Measurements from ENCODE around the gene DPY19L1.

- no peak for TF ChIP-seq CTCF (conservative IDR thresholded peaks at IDR 0.05 in 1 of 2, IDR thresholded peaks at IDR 0.05 in 1 of 2; ENCODE audit: extremely low read depth in 1 of 2, insufficient read depth in 1 of 2, low read depth in 1 of 2, low read length in 2 of 2)
- TF ChIP-seq EZH2 (IDR thresholded peaks at IDR 0.05; ENCODE audit: borderline replicate concordance, low read length): no peak
Measured at GRCh38 chr7:35039343-35039742, 2.1 kb upstream of the DPY19L1 start.
